ENCODE measurements around the gene ARPC5.
A peak's percentile ranks its signal among the peaks of the same experiment; 100 is the strongest.

The ARPC5 gene

DNA sequence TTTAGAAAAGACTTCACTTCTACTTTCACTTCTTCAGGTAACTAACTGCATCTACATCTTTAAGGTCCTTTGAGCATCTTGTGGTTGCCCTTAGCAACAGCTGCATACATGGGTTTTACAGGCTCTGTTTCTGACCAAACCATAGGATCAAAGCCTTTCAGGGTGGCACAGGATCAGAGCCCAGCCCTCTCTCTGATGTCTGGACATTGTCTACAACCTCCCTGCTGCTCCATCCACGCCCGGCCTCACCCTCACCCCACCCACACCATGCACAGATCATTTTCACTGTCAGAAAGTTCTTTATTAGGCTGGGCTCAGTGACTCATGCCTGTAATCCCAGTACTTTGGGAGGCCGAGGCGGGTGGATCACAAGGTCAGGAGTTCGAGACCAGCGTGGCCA, 50.5 kb downstream of the ARPC5 start:
- no peak for DNase-seq (ENCODE audit: low spot score)

DNA sequence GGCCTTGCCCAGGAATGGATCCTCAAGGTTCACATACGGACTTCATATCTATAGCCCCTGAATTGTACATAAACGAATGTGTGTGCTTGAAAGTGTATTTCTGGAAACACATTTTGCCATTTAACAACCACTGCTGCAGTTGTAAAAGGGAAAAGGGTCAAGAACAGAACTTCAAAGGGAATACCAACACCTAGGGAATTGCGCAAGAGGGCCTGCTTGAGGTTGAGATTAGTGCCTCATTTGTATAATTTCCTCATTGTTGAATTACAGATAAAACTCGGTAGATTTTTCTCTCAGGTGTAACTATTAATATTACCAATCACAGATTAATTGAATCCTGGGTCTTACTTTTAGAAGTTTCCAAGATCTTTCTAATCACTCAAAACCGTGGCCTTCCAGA, 51.4 kb downstream of the ARPC5 start:
- DNase-seq (ENCODE audit: low spot score): no peak

DNA sequence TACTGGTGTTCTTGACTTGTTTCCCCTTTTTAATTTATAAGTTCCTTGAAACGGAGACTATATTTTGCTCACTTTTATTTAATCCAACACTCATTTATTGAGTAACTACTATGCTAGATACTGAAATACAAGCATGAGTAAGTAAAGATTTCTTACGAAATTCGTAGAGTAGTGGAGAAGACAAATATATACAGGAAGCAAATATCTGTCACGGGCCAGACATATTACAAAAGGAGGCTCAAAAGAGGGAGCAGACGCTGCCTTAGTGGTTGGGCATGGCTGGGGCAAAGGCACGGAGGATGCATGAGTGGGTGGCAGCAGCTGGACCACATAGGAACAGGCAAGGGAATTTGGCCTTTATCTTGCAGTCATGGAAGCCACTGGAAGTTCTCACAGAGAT, 52.1 kb downstream of the ARPC5 start:
- no peak for DNase-seq (ENCODE audit: low spot score)

DNA sequence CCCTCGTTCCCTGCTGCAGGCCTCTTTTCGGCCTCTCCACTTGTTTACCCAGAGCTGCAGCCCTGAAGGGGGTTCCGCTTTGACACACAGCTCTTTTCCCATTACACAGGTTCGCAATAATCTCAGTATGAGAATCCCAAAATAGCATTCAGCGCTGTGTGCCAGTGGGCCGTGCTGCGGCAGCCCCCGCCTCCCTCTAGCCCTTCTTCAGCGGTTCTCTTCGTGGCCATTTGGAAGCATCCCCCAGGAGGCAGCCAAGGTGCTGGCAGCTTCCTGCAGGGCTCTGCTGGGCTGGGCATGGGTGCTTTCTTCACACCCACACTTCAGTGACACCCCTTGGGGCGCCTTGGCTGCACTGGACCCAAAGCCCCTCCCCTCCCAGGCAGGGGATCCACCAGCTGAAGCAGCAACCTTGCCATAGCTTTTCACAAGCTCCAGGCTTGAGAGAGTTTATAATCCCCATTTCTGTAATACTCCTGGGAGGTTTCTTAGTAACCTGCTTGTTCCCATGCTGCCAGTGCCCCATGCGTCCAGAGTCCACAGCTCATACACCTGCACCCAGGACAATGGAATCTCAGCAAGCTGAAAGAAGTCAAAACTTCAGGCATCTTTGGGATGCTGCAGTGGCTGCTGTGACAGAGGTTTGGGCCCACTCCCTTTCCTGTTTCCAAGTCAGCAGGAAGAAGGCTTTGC, 53.4 kb downstream of the ARPC5 start:
- no peak for DNase-seq (ENCODE audit: low spot score)

DNA sequence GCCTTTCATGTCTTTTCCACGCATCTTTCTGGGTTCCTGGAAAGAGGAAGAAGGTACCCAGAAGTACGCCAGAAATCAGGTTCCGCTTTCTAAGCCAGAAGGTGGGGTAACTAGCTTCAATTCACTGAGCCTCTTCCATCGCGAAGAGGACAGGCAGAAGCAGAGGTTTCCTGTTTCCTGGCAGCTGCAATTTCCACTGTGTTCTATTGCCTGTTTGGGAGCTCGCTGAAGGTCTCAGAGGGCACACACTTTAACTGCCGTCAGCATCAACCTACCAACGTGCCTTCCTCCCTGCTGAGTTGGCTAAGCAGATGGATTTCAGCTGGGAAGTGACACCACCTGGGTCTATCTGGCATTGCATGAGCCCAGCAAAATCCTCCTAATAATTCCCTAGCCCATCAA, 55.3 kb downstream of the ARPC5 start:
- peak; percentile 24 for DNase-seq (ENCODE audit: low spot score)

DNA sequence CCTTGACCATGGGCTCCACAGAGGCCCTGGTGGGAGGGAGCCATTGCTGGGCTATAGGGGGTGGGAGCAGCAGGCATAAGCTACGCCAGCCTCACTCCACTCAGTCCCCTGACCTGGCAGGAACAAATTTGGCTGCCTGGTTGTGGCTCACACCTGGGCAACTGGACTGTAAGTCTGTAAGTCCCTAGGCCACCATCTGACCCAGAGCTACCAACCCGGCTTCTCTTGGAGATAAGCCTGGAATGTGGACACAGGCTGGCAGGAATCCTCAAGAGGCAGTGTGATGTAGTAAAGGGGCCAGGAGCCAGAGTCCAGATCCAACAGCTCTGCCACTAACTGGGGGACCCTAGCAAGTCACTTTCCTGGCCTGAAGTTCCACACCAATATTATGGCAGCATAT, 56.7 kb downstream of the ARPC5 start:
- no peak for DNase-seq (ENCODE audit: low spot score)

DNA sequence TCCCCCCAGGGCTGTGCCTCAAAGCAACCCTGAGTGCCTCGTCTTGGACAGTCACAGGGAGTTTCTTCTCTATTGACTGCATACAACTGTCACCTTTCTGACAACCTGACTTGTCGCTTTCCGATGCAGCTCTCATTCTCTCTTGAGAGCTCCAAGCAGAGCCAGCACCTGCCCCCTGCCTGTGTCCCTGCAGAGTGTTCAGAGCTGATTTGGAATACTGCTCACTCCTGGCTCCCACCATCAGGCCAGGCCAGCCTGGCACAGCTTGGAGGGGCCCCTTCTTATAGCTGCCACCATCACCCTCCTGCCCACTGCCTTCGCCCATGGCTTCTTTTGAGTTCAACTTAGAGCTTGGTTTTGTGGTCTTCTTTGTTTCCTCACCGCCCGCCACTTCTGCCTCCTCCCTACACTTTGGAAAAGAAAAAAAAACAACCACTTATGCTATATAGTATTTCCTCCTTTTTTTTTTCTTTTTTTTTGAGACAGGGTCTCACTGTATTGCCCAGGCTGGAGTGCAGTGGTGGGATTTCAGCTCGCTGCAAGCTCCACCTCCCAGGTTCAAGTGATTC, 57.6 kb downstream of the ARPC5 start:
- no peak for DNase-seq (ENCODE audit: low spot score)

DNA sequence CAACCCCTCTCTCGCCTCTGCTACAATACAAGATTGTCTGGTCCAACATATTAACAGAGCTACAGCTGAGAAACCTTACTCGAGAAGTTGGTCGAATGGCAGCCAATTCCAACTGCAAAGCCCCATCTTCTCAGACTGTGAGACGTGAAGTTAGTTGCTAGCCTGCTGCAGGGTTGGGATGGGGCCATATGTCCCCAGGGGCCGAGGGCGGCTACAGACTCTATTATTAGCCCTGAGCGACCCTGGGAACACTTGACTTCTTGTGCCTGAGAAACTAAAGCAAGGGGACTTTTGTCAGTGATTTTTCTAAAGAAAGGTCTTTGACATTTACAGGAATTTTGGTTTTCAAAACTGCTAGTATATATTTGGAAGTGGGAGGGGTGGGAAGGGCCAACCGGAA, 59.0 kb downstream of the ARPC5 start:
- DNase-seq (ENCODE audit: low spot score): no peak

DNA sequence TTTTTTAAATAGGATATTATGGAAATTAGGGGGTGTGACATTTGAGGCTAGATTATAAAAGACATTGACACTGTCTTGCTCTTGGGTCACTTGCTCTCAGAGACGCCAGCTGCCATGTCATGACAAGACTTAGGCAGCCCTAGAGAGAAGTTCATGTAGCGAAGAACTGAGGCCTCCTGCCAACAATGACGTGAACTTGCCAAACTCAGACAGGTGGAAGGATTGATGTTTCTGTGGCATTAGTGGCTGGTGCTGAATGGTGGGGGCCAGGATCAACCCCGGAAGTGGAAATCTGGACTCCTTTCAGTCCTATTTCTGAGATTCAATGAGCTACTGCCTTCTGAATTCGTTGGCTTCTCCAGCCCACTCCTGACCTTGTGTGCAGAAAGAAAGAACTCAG, 60.0 kb downstream of the ARPC5 start:
- no peak for DNase-seq (ENCODE audit: low spot score)

DNA sequence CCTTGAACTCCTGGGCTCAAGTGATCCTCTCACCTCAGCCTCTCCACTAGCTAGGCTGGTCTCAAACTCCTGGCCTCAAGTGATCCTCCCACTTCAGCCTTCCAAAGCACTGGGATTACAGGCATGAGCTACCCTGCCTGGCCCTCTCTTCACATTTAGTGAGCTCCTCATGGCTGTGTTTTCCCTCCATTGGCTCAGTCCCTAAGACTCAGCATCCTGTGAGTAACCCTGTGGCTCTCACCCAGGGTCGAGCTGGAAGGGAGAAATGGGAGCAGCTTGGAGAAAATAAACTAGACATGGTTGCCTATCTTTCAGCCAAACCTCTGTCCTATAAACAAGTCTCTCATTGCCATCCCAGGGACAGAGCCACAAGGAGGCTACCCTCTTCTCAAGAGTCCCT, 62.9 kb downstream of the ARPC5 start:
- DNase-seq (ENCODE audit: low spot score): no peak

DNA sequence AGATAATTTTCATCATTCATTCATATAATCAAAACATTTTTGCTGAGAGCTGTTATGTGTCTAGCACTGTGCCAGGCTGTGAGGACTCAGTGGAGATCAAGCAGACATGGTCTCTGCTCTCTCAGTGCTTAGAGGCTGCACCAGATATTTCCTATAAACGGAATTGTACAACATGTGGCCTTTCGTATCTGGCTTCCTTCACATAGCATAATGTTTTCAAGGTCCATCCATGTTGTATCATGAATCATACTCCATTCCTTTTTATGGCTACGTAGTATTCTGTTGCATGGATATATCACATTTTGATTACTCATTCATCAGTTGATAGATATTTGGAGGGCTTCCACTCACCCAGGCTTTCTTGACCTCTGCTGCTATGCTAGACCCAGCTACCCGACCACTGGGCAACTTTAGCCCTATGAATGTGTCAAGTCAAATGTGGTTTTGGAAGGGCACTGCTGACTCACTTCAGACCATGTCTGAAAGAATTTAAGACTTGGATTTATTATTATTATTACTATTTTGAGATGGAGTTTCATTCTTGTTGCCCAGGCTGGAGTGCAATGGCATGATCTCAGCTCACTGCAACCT, 63.8 kb downstream of the ARPC5 start:
- no peak for DNase-seq (ENCODE audit: low spot score)

All from CD4-positive, alpha-beta T cell treated with Interleukin-15 for 4 hours (primary cell).